ENCODE measurements around the gene BECN2. TPM values are rescaled to one million over a fixed set of nuclear protein-coding genes. Genes with fewer than 3 reads are reported as not detected.

BECN2 gene, protein sequence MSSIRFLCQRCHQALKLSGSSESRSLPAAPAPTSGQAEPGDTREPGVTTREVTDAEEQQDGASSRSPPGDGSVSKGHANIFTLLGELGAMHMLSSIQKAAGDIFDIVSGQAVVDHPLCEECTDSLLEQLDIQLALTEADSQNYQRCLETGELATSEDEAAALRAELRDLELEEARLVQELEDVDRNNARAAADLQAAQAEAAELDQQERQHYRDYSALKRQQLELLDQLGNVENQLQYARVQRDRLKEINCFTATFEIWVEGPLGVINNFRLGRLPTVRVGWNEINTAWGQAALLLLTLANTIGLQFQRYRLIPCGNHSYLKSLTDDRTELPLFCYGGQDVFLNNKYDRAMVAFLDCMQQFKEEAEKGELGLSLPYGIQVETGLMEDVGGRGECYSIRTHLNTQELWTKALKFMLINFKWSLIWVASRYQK
- polyA plus RNA-seq (2012; ENCODE audit: low read depth, missing spikeins) = not detected

DNA sequence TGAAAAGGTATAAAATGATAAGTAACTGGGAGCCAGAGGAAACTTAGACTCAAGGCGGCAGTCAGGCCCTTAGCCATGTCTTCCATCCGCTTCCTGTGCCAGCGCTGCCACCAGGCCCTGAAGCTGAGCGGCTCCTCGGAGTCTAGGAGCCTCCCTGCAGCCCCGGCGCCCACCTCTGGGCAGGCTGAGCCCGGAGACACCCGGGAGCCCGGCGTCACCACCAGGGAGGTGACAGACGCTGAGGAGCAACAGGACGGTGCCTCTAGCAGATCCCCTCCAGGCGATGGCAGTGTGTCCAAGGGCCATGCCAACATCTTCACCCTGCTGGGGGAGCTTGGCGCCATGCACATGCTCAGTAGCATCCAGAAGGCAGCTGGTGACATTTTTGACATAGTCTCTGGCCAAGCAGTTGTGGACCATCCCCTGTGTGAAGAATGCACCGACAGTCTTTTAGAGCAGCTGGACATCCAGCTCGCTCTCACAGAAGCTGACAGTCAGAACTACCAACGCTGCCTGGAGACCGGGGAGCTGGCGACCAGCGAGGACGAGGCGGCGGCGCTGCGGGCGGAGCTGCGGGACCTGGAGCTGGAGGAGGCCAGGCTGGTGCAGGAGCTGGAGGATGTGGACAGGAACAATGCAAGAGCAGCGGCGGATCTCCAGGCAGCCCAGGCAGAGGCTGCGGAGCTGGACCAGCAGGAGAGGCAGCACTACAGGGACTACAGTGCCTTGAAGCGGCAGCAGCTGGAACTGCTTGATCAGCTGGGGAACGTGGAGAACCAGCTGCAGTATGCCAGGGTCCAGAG is at the start of gene BECN2:
Gene BECN2, plus strand, starts transcription at position 76 of the 803 bp plus-strand sequence. Its CDS starts 0 bp downstream, at position 76.
- TF ChIP-seq PAX5 (IDR thresholded peaks at IDR 0.05; ENCODE audit: insufficient read depth, low read length, severe bottlenecking) = no peak
- no peak for TF ChIP-seq POLR2A (IDR thresholded peaks at IDR 0.05; ENCODE audit: low read depth, low read length)
- TF ChIP-seq TAF1 (IDR thresholded peaks at IDR 0.05; ENCODE audit: low read depth, low read length) = no peak
- no peak for TF ChIP-seq SPI1 (IDR thresholded peaks at IDR 0.05; ENCODE audit: low read depth, low read length)
- TF ChIP-seq POLR2AphosphoS5 (IDR thresholded peaks at IDR 0.05; ENCODE audit: low read depth, low read length) = no peak
- no peak for TF ChIP-seq POU2F2 (IDR thresholded peaks at IDR 0.05; ENCODE audit: low read depth, low read length)
- no peak for DNase-seq (ENCODE audit: insufficient read length, low spot score)
- FAIRE-seq = no peak

DNA sequence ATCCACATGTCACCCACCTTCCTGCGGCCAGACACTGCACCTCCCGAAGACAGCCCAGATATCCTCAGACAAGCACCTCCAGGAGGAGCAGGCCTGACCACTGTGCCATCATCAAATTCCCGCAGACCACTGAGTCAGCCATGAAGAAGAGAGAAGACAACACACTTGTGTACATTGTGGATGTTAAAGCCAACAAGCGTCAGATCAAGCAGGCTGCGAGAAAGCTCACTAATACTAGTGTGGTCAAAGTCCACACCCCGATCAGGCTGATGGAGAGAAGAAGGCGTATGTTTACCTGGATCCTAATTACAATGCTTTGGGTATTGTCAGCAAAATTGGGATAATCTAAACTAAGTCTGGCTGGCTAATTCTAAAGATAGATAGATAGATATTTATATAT is 41.4 kb upstream of the BECN2 start:
- TF ChIP-seq POU2F2 (IDR thresholded peaks at IDR 0.05; ENCODE audit: low read depth, low read length) (no peak), POLR2A (IDR thresholded peaks at IDR 0.05; ENCODE audit: low read depth, low read length) (no peak), POLR2AphosphoS5 (IDR thresholded peaks at IDR 0.05; ENCODE audit: low read depth, low read length) (no peak), TAF1 (IDR thresholded peaks at IDR 0.05; ENCODE audit: low read depth, low read length) (no peak), PAX5 (IDR thresholded peaks at IDR 0.05; ENCODE audit: insufficient read depth, low read length, severe bottlenecking) (no peak), SPI1 (IDR thresholded peaks at IDR 0.05; ENCODE audit: low read depth, low read length) (no peak)
- DNase-seq (ENCODE audit: insufficient read length, low spot score) (no peak), FAIRE-seq (no peak)

DNA sequence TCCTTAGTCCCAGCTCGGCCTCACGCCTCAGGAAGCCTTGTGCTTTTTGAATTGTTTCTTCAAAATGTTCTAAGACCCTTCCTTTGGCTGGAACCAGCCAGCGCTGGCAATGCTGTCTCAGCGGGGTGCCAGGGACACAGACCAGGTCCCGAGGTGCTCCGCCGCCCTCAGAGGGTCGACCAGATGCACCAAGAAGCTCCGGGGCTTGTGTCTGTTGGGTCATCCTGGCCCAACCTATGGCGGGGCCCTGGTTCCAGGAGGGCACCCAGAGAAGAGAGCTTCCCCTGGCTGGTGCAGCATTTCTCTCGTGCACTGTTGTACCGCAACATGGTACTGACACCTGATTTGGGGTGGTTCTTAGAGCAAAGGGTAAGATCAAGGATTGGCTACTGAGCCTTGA is 40.1 kb upstream of the BECN2 start:
- TF ChIP-seq SPI1 (IDR thresholded peaks at IDR 0.05; ENCODE audit: low read depth, low read length) = no peak
- no peak for TF ChIP-seq POU2F2 (IDR thresholded peaks at IDR 0.05; ENCODE audit: low read depth, low read length)
- no peak for TF ChIP-seq POLR2A (IDR thresholded peaks at IDR 0.05; ENCODE audit: low read depth, low read length)
- no peak for TF ChIP-seq POLR2AphosphoS5 (IDR thresholded peaks at IDR 0.05; ENCODE audit: low read depth, low read length)
- TF ChIP-seq TAF1 (IDR thresholded peaks at IDR 0.05; ENCODE audit: low read depth, low read length) = no peak
- no peak for TF ChIP-seq PAX5 (IDR thresholded peaks at IDR 0.05; ENCODE audit: insufficient read depth, low read length, severe bottlenecking)
- DNase-seq (ENCODE audit: insufficient read length, low spot score) = no peak
- no peak for FAIRE-seq

DNA sequence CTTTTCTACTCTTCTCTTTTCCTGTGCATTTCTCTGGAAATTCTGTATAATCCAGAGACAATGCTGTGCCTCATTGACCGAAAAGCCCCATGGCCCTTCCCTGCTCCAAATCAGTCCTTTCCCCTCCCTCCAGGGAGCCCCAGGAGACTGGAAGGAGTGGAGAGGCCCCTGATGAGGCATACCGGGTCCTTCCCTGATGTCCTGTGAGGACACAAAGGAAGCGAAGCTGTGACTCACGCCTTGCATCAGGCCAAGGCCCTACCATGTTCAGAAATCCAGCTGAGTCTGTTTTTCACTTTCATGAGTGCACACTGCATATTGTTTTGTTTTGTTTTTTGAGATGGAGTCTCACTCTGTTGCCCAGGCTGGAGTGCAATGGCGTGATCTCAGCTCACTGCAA is 38.7 kb upstream of the BECN2 start:
- TF ChIP-seq POLR2A (IDR thresholded peaks at IDR 0.05; ENCODE audit: low read depth, low read length) = no peak
- no peak for TF ChIP-seq POLR2AphosphoS5 (IDR thresholded peaks at IDR 0.05; ENCODE audit: low read depth, low read length)
- DNase-seq (ENCODE audit: insufficient read length, low spot score) (no peak), FAIRE-seq (no peak)

DNA sequence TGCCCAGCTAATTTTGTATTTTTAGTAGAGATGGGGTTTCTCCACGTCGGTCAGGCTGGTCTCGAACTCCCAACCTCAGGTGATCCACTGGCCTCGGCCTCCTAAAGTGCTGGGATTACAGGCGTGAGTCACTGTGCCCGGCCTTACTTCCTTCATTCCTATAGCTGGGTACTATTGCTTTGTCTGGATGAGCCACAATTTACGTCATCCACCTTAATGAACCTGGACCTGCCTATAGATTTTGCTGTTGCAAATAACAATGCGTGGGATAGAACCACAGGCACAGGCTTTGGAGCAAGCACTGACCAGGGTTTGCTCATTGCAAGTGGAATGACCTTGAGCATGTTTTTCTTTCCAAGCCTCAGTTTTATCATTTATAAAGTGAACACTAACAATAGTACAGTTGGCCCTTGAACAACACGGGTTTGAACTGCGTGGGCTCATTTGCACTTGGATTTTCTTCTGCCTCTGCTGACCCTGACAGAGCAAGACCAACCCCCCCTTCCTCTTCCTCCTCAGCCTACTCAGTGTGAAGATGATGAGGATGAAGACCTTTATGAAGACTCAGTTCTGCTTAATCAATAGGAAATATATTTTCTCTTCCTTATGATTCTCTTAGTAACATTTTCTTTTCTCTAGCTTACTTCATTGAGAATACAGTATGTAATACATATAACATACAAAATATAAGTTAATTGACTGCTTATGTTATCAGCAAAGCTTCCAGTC is 33.3 kb upstream of the BECN2 start:
- DNase-seq (ENCODE audit: insufficient read length, low spot score) = no peak
- TF ChIP-seq PAX5 (IDR thresholded peaks at IDR 0.05; ENCODE audit: insufficient read depth, low read length, severe bottlenecking) (no peak), SPI1 (IDR thresholded peaks at IDR 0.05; ENCODE audit: low read depth, low read length) (no peak), POLR2A (IDR thresholded peaks at IDR 0.05; ENCODE audit: low read depth, low read length) (no peak), POLR2AphosphoS5 (IDR thresholded peaks at IDR 0.05; ENCODE audit: low read depth, low read length) (no peak), TAF1 (IDR thresholded peaks at IDR 0.05; ENCODE audit: low read depth, low read length) (no peak), POU2F2 (IDR thresholded peaks at IDR 0.05; ENCODE audit: low read depth, low read length) (no peak)
- FAIRE-seq = no peak

DNA sequence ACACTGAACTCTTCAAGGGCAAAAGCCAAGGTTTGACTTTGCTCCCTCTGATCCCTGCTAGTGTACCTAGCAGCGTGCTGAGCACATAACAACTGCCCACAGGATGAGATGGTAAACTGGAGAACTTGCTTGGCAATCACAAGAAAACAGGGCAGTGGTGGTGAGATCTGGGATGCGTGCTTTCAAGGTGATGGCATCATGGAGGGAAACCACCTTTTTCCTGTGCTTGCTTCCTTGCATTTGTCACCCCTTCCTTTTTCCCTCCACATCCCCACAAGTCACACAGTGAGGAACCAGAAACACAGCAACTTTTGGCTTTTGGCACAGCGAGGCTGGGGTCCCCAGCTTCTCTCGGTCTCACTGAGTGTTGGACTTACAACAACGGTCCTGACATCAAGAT is 31.4 kb upstream of the BECN2 start:
- no peak for DNase-seq (ENCODE audit: insufficient read length, low spot score)
- TF ChIP-seq POLR2A (IDR thresholded peaks at IDR 0.05; ENCODE audit: low read depth, low read length) = no peak
- no peak for TF ChIP-seq SPI1 (IDR thresholded peaks at IDR 0.05; ENCODE audit: low read depth, low read length)
- TF ChIP-seq PAX5 (IDR thresholded peaks at IDR 0.05; ENCODE audit: insufficient read depth, low read length, severe bottlenecking) = no peak
- TF ChIP-seq TAF1 (IDR thresholded peaks at IDR 0.05; ENCODE audit: low read depth, low read length) = no peak
- no peak for TF ChIP-seq POU2F2 (IDR thresholded peaks at IDR 0.05; ENCODE audit: low read depth, low read length)
- no peak for FAIRE-seq

DNA sequence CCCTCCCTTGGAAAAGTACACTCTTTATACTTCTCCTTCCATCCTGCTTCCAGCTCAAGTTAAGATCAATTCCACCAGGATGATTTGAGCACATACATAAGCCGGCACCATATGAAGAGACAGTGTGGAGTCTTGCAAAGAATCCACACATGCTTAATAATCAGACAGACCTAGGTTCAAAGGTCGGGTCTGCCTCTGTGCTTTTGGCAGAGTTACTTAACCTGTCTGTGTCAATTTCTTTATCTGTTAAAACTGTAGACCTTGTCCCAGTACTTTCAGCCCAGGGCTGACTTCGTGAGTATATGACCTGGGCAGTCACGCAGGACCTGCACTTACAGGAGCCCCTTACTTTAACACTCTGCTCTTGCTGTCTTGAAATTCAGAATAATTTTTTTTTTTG is 30.2 kb upstream of the BECN2 start:
- no peak for TF ChIP-seq SPI1 (IDR thresholded peaks at IDR 0.05; ENCODE audit: low read depth, low read length)
- no peak for TF ChIP-seq POLR2A (IDR thresholded peaks at IDR 0.05; ENCODE audit: low read depth, low read length)
- TF ChIP-seq POLR2AphosphoS5 (IDR thresholded peaks at IDR 0.05; ENCODE audit: low read depth, low read length) = no peak
- no peak for TF ChIP-seq PAX5 (IDR thresholded peaks at IDR 0.05; ENCODE audit: insufficient read depth, low read length, severe bottlenecking)
- no peak for TF ChIP-seq POU2F2 (IDR thresholded peaks at IDR 0.05; ENCODE audit: low read depth, low read length)
- TF ChIP-seq TAF1 (IDR thresholded peaks at IDR 0.05; ENCODE audit: low read depth, low read length) = no peak
- DNase-seq (ENCODE audit: insufficient read length, low spot score) = no peak
- FAIRE-seq = no peak

DNA sequence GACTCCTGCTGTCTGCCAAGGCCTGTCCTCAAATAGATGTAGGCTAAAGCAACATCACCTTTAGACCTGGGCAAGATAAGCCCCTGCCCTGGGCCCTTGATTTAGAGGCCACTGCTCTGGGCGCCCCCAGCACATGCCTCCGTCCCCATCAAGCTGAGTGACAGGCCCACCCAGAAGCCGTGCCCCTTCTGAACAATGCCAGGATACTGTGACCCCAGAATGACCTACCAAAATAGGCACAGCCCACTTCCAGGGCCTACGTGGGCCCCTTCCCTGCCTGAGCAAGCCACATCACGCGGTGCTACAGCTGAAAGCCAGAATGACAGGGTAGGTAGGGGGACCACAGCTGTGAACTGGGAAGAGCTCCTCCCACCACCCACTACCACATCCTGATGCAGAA is 24.7 kb upstream of the BECN2 start:
- TF ChIP-seq TAF1 (IDR thresholded peaks at IDR 0.05; ENCODE audit: low read depth, low read length) (no peak), PAX5 (IDR thresholded peaks at IDR 0.05; ENCODE audit: insufficient read depth, low read length, severe bottlenecking) (no peak), SPI1 (IDR thresholded peaks at IDR 0.05; ENCODE audit: low read depth, low read length) (no peak), POU2F2 (IDR thresholded peaks at IDR 0.05; ENCODE audit: low read depth, low read length) (no peak), POLR2AphosphoS5 (IDR thresholded peaks at IDR 0.05; ENCODE audit: low read depth, low read length) (no peak), POLR2A (IDR thresholded peaks at IDR 0.05; ENCODE audit: low read depth, low read length) (no peak)
- no peak for DNase-seq (ENCODE audit: insufficient read length, low spot score)
- no peak for FAIRE-seq

All from GM12891 (cell line).